IMR-90 (cell line): Measurements from ENCODE around the gene TRPM6. TPM values are rescaled to one million over a fixed set of nuclear protein-coding genes. Genes with fewer than 3 reads are reported as not detected.

ENCODE experiments used
- ATAC-seq: fragments of 200-7000 bp; cut with Tn5 transposase; 2 replicates; pipeline ENCODE4 v1.9.1; 2020; ENCODE audit warnings: low read depth, mild to moderate bottlenecking, moderate library complexity
- BruUV-seq: library from RNA; stranded (reverse); fragments of 400-500 nt; replicated peaks from 2 replicates; lab custom pipeline; 2021; lab: Mats Ljungman, UMichigan
- CTCF ChIA-PET: fragments of 300-600 bp; formaldehyde crosslinking; extraction: SDS; loops from one replicate; lab custom pipeline; 2021; ENCODE audit warnings: antibody characterized with exemption; lab: Yijun Ruan, JAX
- POLR2A ChIA-PET: fragments of 300-600 bp; sonication (Branson Sonifier 250); formaldehyde crosslinking; loops from one replicate; lab custom pipeline; 2022; ENCODE audit warnings: antibody characterized with exemption; ENCODE audit not compliant: unreplicated experiment; lab: Charles Lee
- DNase-seq: peaks from one replicate; pipeline ENCODE4 v3.0.0; 2013
- H2AFZ ChIP-seq: replicated peaks from 2 replicates; pipeline ENCODE3; 2013; ENCODE audit warnings: low read length, mild to moderate bottlenecking; ENCODE audit not compliant: poor library complexity
- H2AK5ac ChIP-seq: 2 replicates; pipeline ENCODE4 v1.6.1; 2013; ENCODE audit warnings: low read depth, low read length, inconsistent platforms
- H2AK9ac ChIP-seq: replicated peaks from 2 replicates; pipeline ENCODE3; 2013; ENCODE audit warnings: mild to moderate bottlenecking, low read depth, low read length, moderate library complexity; ENCODE audit not compliant: poor library complexity
- H2BK120ac ChIP-seq: 2 replicates; pipeline ENCODE4 v1.6.1; 2013; ENCODE audit warnings: low read depth, low read length, inconsistent platforms
- H2BK15ac ChIP-seq: 3 replicates; pipeline ENCODE4 v1.6.1; 2013; ENCODE audit warnings: low read depth, low read length, inconsistent platforms
- H2BK20ac ChIP-seq: 2 replicates; pipeline ENCODE4 v1.6.1; 2013; ENCODE audit warnings: low read depth, mild to moderate bottlenecking, inconsistent platforms, low read length, moderate library complexity
- H2BK5ac ChIP-seq: 2 replicates; pipeline ENCODE4 v1.6.1; 2013; ENCODE audit warnings: mild to moderate bottlenecking, low read depth, low read length, inconsistent platforms; ENCODE audit not compliant: poor library complexity, severe bottlenecking
- H3K14ac ChIP-seq: replicated peaks from 2 replicates; pipeline ENCODE4 v1.6.1; 2013; ENCODE audit warnings: low read depth, low read length, inconsistent platforms
- H3K18ac ChIP-seq: 2 replicates; pipeline ENCODE4 v1.6.1; 2013; ENCODE audit warnings: low read depth, low read length, control low read depth
- H3K23ac ChIP-seq: 2 replicates; pipeline ENCODE4 v1.6.1; 2013; ENCODE audit warnings: low read depth, low read length, inconsistent platforms
- H3K27ac ChIP-seq: 2 replicates; pipeline ENCODE4 v1.5.1; 2013; ENCODE audit warnings: mild to moderate bottlenecking, control low read depth, low read length; ENCODE audit not compliant: insufficient read depth
- H3K27me3 ChIP-seq: 2 replicates; pipeline ENCODE4 v1.6.1; 2013; ENCODE audit warnings: low read length; ENCODE audit not compliant: control insufficient read depth, insufficient read depth
- H3K36me3 ChIP-seq: 2 replicates; pipeline ENCODE4 v1.6.1; 2013; ENCODE audit warnings: low read length, mixed read lengths; ENCODE audit not compliant: control insufficient read depth, insufficient read depth
- H3K4ac ChIP-seq: 2 replicates; pipeline ENCODE4 v1.6.1; 2013; ENCODE audit warnings: low read depth, low read length, inconsistent platforms
- H3K4me1 ChIP-seq: 2 replicates; pipeline ENCODE4 v1.6.1; 2013; ENCODE audit warnings: low read length, mixed read lengths; ENCODE audit not compliant: control insufficient read depth, insufficient read depth
- H3K4me2 ChIP-seq: 2 replicates; pipeline ENCODE4 v1.6.1; 2013; ENCODE audit warnings: low read depth, mild to moderate bottlenecking, control low read depth, low read length, moderate library complexity
- H3K4me3 ChIP-seq: 2 replicates; pipeline ENCODE4 v1.5.1; 2013; ENCODE audit warnings: low read depth, mild to moderate bottlenecking, control low read depth, low read length, moderate library complexity; ENCODE audit not compliant: insufficient read depth
- H3K56ac ChIP-seq: 2 replicates; pipeline ENCODE4 v1.6.1; 2013; ENCODE audit warnings: low read length, inconsistent platforms; ENCODE audit not compliant: insufficient read depth; ENCODE audit errors: extremely low read depth
- H3K79me1 ChIP-seq, 2 experiments: 2 replicates each; pipeline ENCODE4 v1.6.1; 2013; ENCODE audit warnings: low read length in 2 of 2, inconsistent platforms in 1 of 2, low read depth in 1 of 2
- H3K9ac ChIP-seq: 2 replicates; pipeline ENCODE4 v1.6.1; 2013; ENCODE audit warnings: low read depth, low read length, control low read depth
- H3K9me1 ChIP-seq: 2 replicates; pipeline ENCODE4 v1.6.1; 2013; ENCODE audit warnings: low read length, inconsistent platforms; ENCODE audit not compliant: insufficient read depth
- H3K9me3 ChIP-seq: 2 replicates; pipeline ENCODE4 v1.6.1; 2013; ENCODE audit warnings: low read length; ENCODE audit not compliant: control insufficient read depth, insufficient read depth
- H4K20me1 ChIP-seq: 2 replicates; pipeline ENCODE4 v1.6.1; 2013; ENCODE audit warnings: low read length, inconsistent platforms; ENCODE audit not compliant: insufficient read depth
- H4K5ac ChIP-seq: 2 replicates; pipeline ENCODE4 v1.6.1; 2013; ENCODE audit warnings: mild to moderate bottlenecking, low read depth, low read length, control low read depth
- H4K8ac ChIP-seq, 2 experiments: 2 replicates each; pipeline ENCODE4 v1.6.1; 2013; ENCODE audit warnings: low read depth in 2 of 2, low read length in 2 of 2, control low read depth in 1 of 2, inconsistent platforms in 1 of 2
- H4K91ac ChIP-seq: 2 replicates; pipeline ENCODE4 v1.6.1; 2013; ENCODE audit warnings: low read depth, low read length, inconsistent platforms; ENCODE audit not compliant: insufficient read depth
- CEBPB ChIP-seq: IDR thresholded peaks from 2 replicates; pipeline ENCODE4 v1.6.1; 2012; ENCODE audit warnings: low read depth, low read length, improper control_type of control experiment
- CHD1 ChIP-seq: IDR thresholded peaks from 2 replicates; pipeline ENCODE4 v1.6.1; 2012; ENCODE audit warnings: low read depth, low read length, improper control_type of control experiment
- FOS ChIP-seq: fragments of 150-350 bp; IDR thresholded peaks from 2 replicates; pipeline ENCODE4 v1.6.1; 2016; ENCODE audit warnings: low read depth, low read length
- MAFK ChIP-seq: IDR thresholded peaks from 2 replicates; pipeline ENCODE4 v1.6.1; 2012; ENCODE audit warnings: low read depth, low read length, improper control_type of control experiment
- MAZ ChIP-seq: IDR thresholded peaks from 2 replicates; pipeline ENCODE4 v1.6.1; 2012; ENCODE audit warnings: low read depth, mild to moderate bottlenecking, low read length, improper control_type of control experiment, moderate library complexity, borderline replicate concordance
- MXI1 ChIP-seq: IDR thresholded peaks from 2 replicates; pipeline ENCODE4 v1.6.1; 2012; ENCODE audit warnings: low read depth, mild to moderate bottlenecking, low read length, moderate library complexity, borderline replicate concordance
- NFE2L2 ChIP-seq: fragments of 150-350 bp; IDR thresholded peaks from 2 replicates; pipeline ENCODE4 v1.6.1; 2016; ENCODE audit warnings: low read depth, mild to moderate bottlenecking, low read length
- POLR2A ChIP-seq: IDR thresholded peaks from 2 replicates; pipeline ENCODE4 v1.6.1; 2012; ENCODE audit warnings: mild to moderate bottlenecking, low read depth, low read length
- RAD21 ChIP-seq: IDR thresholded peaks from 2 replicates; pipeline ENCODE4 v1.6.1; 2012; ENCODE audit warnings: low read length, improper control_type of control experiment
- RCOR1 ChIP-seq: IDR thresholded peaks from 2 replicates; pipeline ENCODE4 v1.6.1; 2012; ENCODE audit warnings: mild to moderate bottlenecking, low read length, improper control_type of control experiment; ENCODE audit not compliant: insufficient replicate concordance
- RFX5 ChIP-seq: IDR thresholded peaks from 2 replicates; pipeline ENCODE4 v1.8.0; 2012; ENCODE audit warnings: low read depth, mild to moderate bottlenecking, low read length, moderate library complexity
- SMC3 ChIP-seq: fragments of 150-350 bp; IDR thresholded peaks from 2 replicates; pipeline ENCODE4 v1.6.1; 2016; ENCODE audit warnings: low read depth, mild to moderate bottlenecking, antibody characterized with exemption, low read length, moderate library complexity
- dilution Hi-C: fragments of 300-500 bp; cut with HindIII; formaldehyde crosslinking; loops from one replicate; pipeline ENCODE4 v1.14.3; 2018; ENCODE audit warnings: low sequenced_read_pairs; ENCODE audit not compliant: unreplicated experiment
- in situ Hi-C: fragments of 300-500 bp; cut with MboI; formaldehyde crosslinking; loops from 3 replicates; pipeline ENCODE4 v1.14.3; 2019; ENCODE audit warnings: low sequenced_read_pairs, inconsistent platforms, mixed read lengths
- intact Hi-C: fragments of 100-400 bp; cut with micrococcal nuclease; formaldehyde crosslinking; loops from 2 replicates; pipeline ENCODE4 v1.10.0; 2022
- polyA plus RNA-seq, 3 experiments: library from polyadenylated mRNA; depleted of rRNA; stranded (reverse); fragments of >200 nt; gene quantifications; 2 replicates each; pipeline ENCODE4 v1.2.3, GENCODE V29; 2012; ENCODE audit warnings: low replicate concordance in 1 of 3
- total RNA-seq: library from RNA; depleted of rRNA; stranded (reverse); fragments of >200 nt; gene quantifications from 2 replicates; pipeline ENCODE4 v1.2.3, GENCODE V29; 2012
- TF ChIP-seq, protein P1 (sequence below): fragments of 150-350 bp; IDR thresholded peaks from 2 replicates; pipeline ENCODE4 v1.6.1; 2017; ENCODE audit warnings: mild to moderate bottlenecking, antibody characterized with exemption, low read length, low read depth
- TF ChIP-seq, protein P2 (sequence below): conservative IDR thresholded peaks from 2 replicates; pipeline ENCODE4 v1.5.1; 2012; ENCODE audit warnings: mild to moderate bottlenecking, low read depth, low read length, improper control_type of control experiment
- TF ChIP-seq, protein P3 (sequence below): fragments of 150-350 bp; IDR thresholded peaks from 2 replicates; pipeline ENCODE4 v1.6.1; 2016; ENCODE audit warnings: low read depth, mild to moderate bottlenecking, low read length, moderate library complexity, borderline replicate concordance

TRPM6 gene
- total and polyA plus RNA-seq, 2 of the 4 experiments (the other 2 are of a cell fraction): under 0.01 to 0.02 TPM

DNA sequence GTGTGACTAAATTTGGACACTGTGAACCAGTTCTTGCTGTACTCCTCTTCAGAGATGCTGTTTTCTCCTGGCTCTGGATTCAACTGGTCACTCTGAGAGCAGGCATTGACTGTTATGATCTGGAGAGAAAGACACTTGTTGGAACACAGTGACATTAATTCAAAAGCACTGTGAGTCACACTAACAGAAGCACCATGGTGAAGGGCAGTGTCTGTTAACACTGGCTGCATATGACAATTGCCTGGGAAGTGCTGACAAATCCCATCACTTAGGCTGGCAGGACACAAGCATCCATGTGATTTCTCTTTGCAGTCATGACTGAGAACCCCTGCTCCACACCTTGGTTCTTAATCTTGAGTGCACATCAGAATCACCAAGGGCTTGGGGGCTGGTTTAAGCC lies 132.4 kb downstream of the TRPM6 start:
- Histone ChIP-seq H4K20me1 (no peaks in the 10 kb centered on the region), H2AK9ac (no peak overlapping the region), H4K5ac (no peak overlapping the region), H2BK120ac (no peak overlapping the region), H2BK5ac (no peak overlapping the region), H3K4me2 (no peak overlapping the region), H4K8ac (no peak overlapping the region), H3K79me1 (no peaks in the 10 kb centered on the region), H3K4ac (no peak overlapping the region), H3K9ac (no peak overlapping the region), H3K27me3 (no peaks in the 10 kb centered on the region; the same call in 1 of the 2 replicates), H3K14ac (no peak overlapping the region), H3K56ac (no peak overlapping the region), H3K4me3 (no peak overlapping the region), H2BK15ac (no peak overlapping the region), H3K27ac (no peak overlapping the region), H3K4me1 (peaks cover 2% of the 10 kb centered on the region; the same call in 1 of the 2 replicates), H4K91ac (no peak overlapping the region), H3K23ac (no peak overlapping the region), H2AK5ac (no peak overlapping the region), H2AFZ (no peak overlapping the region), H3K18ac (no peak overlapping the region), H2BK20ac (no peak overlapping the region), H3K9me3 (no peaks in the 10 kb centered on the region), H3K9me1 (no peaks in the 10 kb centered on the region), H3K36me3 (no peaks in the 10 kb centered on the region)
- ChIA-PET POLR2A (no interaction called here), CTCF (no interaction called here)
- TF ChIP-seq, protein P1, sequence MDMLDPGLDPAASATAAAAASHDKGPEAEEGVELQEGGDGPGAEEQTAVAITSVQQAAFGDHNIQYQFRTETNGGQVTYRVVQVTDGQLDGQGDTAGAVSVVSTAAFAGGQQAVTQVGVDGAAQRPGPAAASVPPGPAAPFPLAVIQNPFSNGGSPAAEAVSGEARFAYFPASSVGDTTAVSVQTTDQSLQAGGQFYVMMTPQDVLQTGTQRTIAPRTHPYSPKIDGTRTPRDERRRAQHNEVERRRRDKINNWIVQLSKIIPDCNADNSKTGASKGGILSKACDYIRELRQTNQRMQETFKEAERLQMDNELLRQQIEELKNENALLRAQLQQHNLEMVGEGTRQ: no peak
- TF ChIP-seq MAFK: no peak
- TF ChIP-seq, protein P2, sequence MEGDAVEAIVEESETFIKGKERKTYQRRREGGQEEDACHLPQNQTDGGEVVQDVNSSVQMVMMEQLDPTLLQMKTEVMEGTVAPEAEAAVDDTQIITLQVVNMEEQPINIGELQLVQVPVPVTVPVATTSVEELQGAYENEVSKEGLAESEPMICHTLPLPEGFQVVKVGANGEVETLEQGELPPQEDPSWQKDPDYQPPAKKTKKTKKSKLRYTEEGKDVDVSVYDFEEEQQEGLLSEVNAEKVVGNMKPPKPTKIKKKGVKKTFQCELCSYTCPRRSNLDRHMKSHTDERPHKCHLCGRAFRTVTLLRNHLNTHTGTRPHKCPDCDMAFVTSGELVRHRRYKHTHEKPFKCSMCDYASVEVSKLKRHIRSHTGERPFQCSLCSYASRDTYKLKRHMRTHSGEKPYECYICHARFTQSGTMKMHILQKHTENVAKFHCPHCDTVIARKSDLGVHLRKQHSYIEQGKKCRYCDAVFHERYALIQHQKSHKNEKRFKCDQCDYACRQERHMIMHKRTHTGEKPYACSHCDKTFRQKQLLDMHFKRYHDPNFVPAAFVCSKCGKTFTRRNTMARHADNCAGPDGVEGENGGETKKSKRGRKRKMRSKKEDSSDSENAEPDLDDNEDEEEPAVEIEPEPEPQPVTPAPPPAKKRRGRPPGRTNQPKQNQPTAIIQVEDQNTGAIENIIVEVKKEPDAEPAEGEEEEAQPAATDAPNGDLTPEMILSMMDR: no peak
- no peak for TF ChIP-seq RCOR1
- no peak for TF ChIP-seq SMC3
- no peak for TF ChIP-seq FOS
- no peak for TF ChIP-seq CHD1
- no peak for TF ChIP-seq MAZ
- TF ChIP-seq POLR2A: no peak
- TF ChIP-seq NFE2L2: no peak
- TF ChIP-seq MXI1: no peak
- TF ChIP-seq RAD21: no peak
- TF ChIP-seq, protein P3, sequence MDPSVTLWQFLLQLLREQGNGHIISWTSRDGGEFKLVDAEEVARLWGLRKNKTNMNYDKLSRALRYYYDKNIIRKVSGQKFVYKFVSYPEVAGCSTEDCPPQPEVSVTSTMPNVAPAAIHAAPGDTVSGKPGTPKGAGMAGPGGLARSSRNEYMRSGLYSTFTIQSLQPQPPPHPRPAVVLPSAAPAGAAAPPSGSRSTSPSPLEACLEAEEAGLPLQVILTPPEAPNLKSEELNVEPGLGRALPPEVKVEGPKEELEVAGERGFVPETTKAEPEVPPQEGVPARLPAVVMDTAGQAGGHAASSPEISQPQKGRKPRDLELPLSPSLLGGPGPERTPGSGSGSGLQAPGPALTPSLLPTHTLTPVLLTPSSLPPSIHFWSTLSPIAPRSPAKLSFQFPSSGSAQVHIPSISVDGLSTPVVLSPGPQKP: no peak
- TF ChIP-seq CEBPB: no peak
- no peak for TF ChIP-seq RFX5
- intact Hi-C loops (no loop called here), in situ Hi-C loops (no loop called here), dilution Hi-C loops (no loop called here)
- no TSS peak for BruUV-seq
- no peak for ATAC-seq
- DNase-seq: no peak
